ENCODE data around the gene EVX2. TPM values are rescaled to one million over a fixed set of nuclear protein-coding genes. Genes with fewer than 3 reads are reported as not detected.

The EVX2 gene
- total RNA-seq, 3 donors from 2014 or later: not detected

DNA sequence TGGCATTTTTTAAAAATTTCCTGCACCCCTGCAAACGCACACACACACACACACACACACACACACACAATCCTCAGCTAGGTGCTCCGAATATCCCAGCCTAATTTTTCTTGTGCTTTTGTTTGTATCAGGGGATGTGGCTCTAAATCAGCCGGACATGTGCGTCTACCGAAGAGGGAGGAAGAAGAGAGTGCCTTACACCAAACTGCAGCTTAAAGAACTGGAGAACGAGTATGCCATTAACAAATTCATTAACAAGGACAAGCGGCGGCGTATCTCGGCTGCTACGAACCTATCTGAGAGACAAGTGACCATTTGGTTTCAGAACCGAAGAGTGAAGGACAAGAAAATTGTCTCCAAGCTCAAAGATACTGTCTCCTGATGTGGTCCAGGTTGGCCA lies 10.6 kb upstream of the EVX2 start:
- Histone ChIP-seq H3K36me3 (no peaks in the 10 kb centered on the region), H3K4me1 (peaks cover 5 to 11% of the 10 kb centered on the region in 2 donors), H3K9me3 (no peaks in the 10 kb centered on the region), H3K27me3 (peaks cover 22 to 99% of the 10 kb centered on the region in 2 donors), H3K27ac (no peak overlapping the region), H3K4me3 (no peak overlapping the region)
- intact Hi-C loops (cut with DNase I; ENCODE audit: low total_unique reads): no loop called here
- TF ChIP-seq, protein P1, sequence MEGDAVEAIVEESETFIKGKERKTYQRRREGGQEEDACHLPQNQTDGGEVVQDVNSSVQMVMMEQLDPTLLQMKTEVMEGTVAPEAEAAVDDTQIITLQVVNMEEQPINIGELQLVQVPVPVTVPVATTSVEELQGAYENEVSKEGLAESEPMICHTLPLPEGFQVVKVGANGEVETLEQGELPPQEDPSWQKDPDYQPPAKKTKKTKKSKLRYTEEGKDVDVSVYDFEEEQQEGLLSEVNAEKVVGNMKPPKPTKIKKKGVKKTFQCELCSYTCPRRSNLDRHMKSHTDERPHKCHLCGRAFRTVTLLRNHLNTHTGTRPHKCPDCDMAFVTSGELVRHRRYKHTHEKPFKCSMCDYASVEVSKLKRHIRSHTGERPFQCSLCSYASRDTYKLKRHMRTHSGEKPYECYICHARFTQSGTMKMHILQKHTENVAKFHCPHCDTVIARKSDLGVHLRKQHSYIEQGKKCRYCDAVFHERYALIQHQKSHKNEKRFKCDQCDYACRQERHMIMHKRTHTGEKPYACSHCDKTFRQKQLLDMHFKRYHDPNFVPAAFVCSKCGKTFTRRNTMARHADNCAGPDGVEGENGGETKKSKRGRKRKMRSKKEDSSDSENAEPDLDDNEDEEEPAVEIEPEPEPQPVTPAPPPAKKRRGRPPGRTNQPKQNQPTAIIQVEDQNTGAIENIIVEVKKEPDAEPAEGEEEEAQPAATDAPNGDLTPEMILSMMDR (IDR thresholded peaks at IDR 0.05): no peak
- TF ChIP-seq POLR2AphosphoS5 (IDR thresholded peaks at IDR 0.05) (no peak), POLR2A (IDR thresholded peaks at IDR 0.05) (no peak)
- no peak for DNase-seq (ENCODE audit: low spot score in 2 of 2)

DNA sequence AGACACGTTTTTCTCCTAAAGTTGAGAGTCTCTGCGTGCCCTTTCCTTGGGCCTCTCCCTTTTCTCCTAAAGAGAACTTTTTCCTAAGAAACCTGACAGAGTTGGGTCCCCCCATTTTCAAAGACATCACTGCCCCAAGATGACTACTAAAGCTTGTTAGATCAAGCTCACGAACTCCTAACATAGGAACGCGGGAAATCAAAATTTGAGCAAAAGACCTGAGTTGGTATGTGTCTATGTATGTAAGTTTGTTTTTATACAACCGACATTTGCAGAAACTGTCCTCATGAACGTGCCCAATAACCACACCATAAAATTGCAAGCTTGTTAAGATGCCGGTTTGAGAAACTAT lies 10.1 kb upstream of the EVX2 start:
- H3K27me3 ChIP-seq: peaks cover 18 to 99% of the 10 kb centered on the region in 2 donors
- no peak overlapping the region for H3K4me3 ChIP-seq
- peaks cover 5 to 11% of the 10 kb centered on the region in 2 donors for H3K4me1 ChIP-seq
- TF ChIP-seq POLR2A (IDR thresholded peaks at IDR 0.05) (no peak), POLR2AphosphoS5 (IDR thresholded peaks at IDR 0.05) (no peak)
- TF ChIP-seq, protein P1 (IDR thresholded peaks at IDR 0.05): no peak
- H3K9me3 ChIP-seq: no peaks in the 10 kb centered on the region
- no peak for DNase-seq (ENCODE audit: low spot score in 2 of 2)
- intact Hi-C loops (cut with DNase I; ENCODE audit: low total_unique reads): no loop called here
- H3K27ac ChIP-seq: no peak overlapping the region
- H3K36me3 ChIP-seq: no peaks in the 10 kb centered on the region

GRCh38 chr2:176093145-176093897 lies 9.6 kb upstream of the EVX2 start:
- H3K4me3 ChIP-seq: peak overlapping the region; percentile 10 to 63 (median 35)
- H3K4me1 ChIP-seq: peaks cover 5 to 6% of the 10 kb centered on the region in 2 donors
- intact Hi-C loops (cut with DNase I; ENCODE audit: low total_unique reads): no loop called here
- H3K27ac ChIP-seq: no peak overlapping the region
- H3K36me3 ChIP-seq: no peaks in the 10 kb centered on the region
- H3K9me3 ChIP-seq: no peaks in the 10 kb centered on the region
- H3K27me3 ChIP-seq: peaks cover 14 to 99% of the 10 kb centered on the region in 2 donors
- TF ChIP-seq, protein P1 (IDR thresholded peaks at IDR 0.05): no peak
- no peak for TF ChIP-seq POLR2A (IDR thresholded peaks at IDR 0.05)
- no peak for TF ChIP-seq POLR2AphosphoS5 (IDR thresholded peaks at IDR 0.05)
- DNase-seq (ENCODE audit: low spot score in 2 of 2): no peak

DNA sequence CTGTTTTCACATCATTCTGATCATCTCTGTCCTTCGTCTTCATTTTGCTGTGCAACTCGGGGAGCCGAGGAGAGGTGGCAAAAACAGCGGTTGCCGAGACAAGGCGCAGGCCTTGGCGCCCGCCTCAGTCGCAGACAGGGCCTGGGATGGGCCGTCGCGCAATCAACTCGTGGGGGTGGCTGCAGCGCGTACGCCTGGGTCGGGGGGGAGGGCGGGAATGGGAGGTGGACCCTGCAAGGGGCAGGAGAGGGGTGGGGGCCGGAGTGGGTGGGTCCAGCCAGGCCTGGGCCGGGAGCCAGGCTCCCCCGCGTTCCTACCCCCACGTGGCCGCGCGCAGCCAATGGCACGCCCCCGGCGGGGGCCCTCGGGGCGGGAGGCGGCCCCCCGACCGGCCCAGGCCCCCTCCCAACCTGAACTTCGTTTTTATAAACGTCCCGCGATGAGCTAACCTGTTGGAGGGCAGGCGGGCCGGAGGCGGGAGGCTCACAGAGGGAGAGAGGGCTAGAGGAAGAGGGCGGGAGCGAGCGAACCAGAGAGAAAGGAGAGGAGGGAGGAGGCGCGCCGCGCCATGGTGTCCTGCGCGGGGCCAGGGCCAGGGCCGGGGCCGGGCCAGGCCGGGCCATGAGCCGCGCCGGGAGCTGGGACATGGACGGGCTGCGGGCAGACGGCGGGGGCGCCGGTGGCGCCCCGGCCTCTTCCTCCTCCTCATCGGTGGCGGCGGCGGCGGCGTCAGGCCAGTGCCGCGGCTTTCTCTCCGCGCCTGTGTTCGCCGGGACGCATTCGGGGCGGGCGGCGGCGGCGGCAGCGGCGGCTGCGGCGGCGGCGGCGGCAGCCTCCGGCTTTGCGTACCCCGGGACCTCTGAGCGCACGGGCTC lies 8.7 kb upstream of the EVX2 start, which contains the start of gene HOXD13:
HOXD13 (plus strand) TSS at position 452 of the 875 bp plus-strand sequence; CDS start at position 622, 170 bp downstream.
- H3K9me3 ChIP-seq: no peaks in the 10 kb centered on the region
- no peaks in the 10 kb centered on the region for H3K36me3 ChIP-seq
- no peak within 1 kb of the TSS for H3K27ac ChIP-seq
- intact Hi-C loops (cut with DNase I; ENCODE audit: low total_unique reads): no loop called here
- peaks cover 5% of the 10 kb centered on the region in 2 donors for H3K4me1 ChIP-seq
- TF ChIP-seq POLR2AphosphoS5 (IDR thresholded peaks at IDR 0.05) (no peak), POLR2A (IDR thresholded peaks at IDR 0.05) (no peak)
- TF ChIP-seq, protein P1 (IDR thresholded peaks at IDR 0.05): no peak
- DNase-seq (ENCODE audit: low spot score in 2 of 2): no peak
- peaks cover 12 to 99% of the 10 kb centered on the region in 2 donors for H3K27me3 ChIP-seq
- H3K4me3 ChIP-seq: peak within 1 kb of the TSS; percentile 10 to 63 (median 35)

All from breast epithelium (tissue), 4 donors.